K562 (cell line): ENCODE results near the gene RRAD. TPM values are rescaled to one million over a fixed set of nuclear protein-coding genes. Genes with fewer than 3 reads are reported as not detected.
A peak's percentile ranks its signal among the peaks of the same experiment; 100 is the strongest.

Experiments
- AFF4 ChIP-seq: sonication (generic); formaldehyde crosslinking; IDR thresholded peaks from 2 replicates; pipeline ENCODE4 v1.8.0; 2023; ENCODE audit warnings: mild to moderate bottlenecking, missing genetic modification reagents
- ESRRA ChIP-seq: fragments of 450-650 bp; IDR thresholded peaks from 2 replicates; pipeline ENCODE4 v1.6.1; 2014; ENCODE audit warnings: low read depth, mild to moderate bottlenecking, moderate library complexity, borderline replicate concordance
- HLTF ChIP-seq: fragments of 450-650 bp; IDR thresholded peaks from 2 replicates; pipeline ENCODE4 v1.6.1; 2016
- MECOM ChIP-seq: fragments of 250-450 bp; sonication (Bioruptor Pico); IDR thresholded peaks from 2 replicates; pipeline ENCODE4 v1.8.0; 2022; ENCODE audit warnings: inconsistent platforms
- NKRF ChIP-seq: fragments of 450-650 bp; IDR thresholded peaks from 2 replicates; pipeline ENCODE4 v1.6.1; 2016; ENCODE audit warnings: borderline replicate concordance
- NR2C1 ChIP-seq, 2 experiments: fragments of 450-650 bp; IDR thresholded peaks; 2 replicates each; pipeline ENCODE4 v1.6.1; 2017; ENCODE audit warnings: mild to moderate bottlenecking in 2 of 2, antibody characterized with exemption in 1 of 2, inconsistent platforms in 1 of 2, missing compliant biosample characterization in 1 of 2, missing genetic modification characterization in 1 of 2
- POU5F1 ChIP-seq: fragments of 150-350 bp; IDR thresholded peaks from 2 replicates; pipeline ENCODE4 v1.6.1; 2014; ENCODE audit warnings: borderline replicate concordance, low read length, low read depth, mild to moderate bottlenecking; ENCODE audit not compliant: partially characterized antibody
- SAFB ChIP-seq: fragments of 200-400 bp; formaldehyde crosslinking; IDR thresholded peaks from 2 replicates; pipeline ENCODE4 v1.6.1; 2017; ENCODE audit warnings: low read depth, low read length, borderline replicate concordance
- SOX6 ChIP-seq: fragments of 450-650 bp; IDR thresholded peaks from 2 replicates; pipeline ENCODE4 v1.6.1; 2014; ENCODE audit warnings: mild to moderate bottlenecking
- SP1 ChIP-seq: sonication (generic); formaldehyde crosslinking; IDR thresholded peaks from 2 replicates; pipeline ENCODE4 v1.8.1; 2022; ENCODE audit warnings: mild to moderate bottlenecking, missing genetic modification reagents
- SPI1 ChIP-seq: IDR thresholded peaks from 2 replicates; pipeline ENCODE4 v1.6.1; 2011; ENCODE audit warnings: low read depth, low read length, control low read depth, borderline replicate concordance
- SRF ChIP-seq, 2 experiments: fragments of 250-450, 450-650 bp in 1 of 2; sonication (Bioruptor Pico) in 1 of 2; sonication (generic) in 1 of 2; formaldehyde crosslinking; IDR thresholded peaks; 2 replicates each; pipeline versions ENCODE4 v1.5.0 to v1.5.1; 2020 to 2022; ENCODE audit warnings: mild to moderate bottlenecking in 1 of 2, missing genetic modification reagents in 1 of 2
- STAG1 ChIP-seq: sonication (generic); formaldehyde crosslinking; IDR thresholded peaks from 2 replicates; pipeline ENCODE4 v1.5.0; 2020; ENCODE audit warnings: missing genetic modification reagents, borderline replicate concordance
- ZBTB33 ChIP-seq: sonication (generic); formaldehyde crosslinking; IDR thresholded peaks from 2 replicates; pipeline ENCODE4 v1.8.1; 2023; ENCODE audit warnings: mild to moderate bottlenecking, missing genetic modification reagents
- ZFPM2 ChIP-seq: fragments of 250-450 bp; sonication (Bioruptor Pico); IDR thresholded peaks from 2 replicates; pipeline ENCODE4 v1.5.1; 2022; ENCODE audit warnings: mild to moderate bottlenecking
- polyA plus RNA-seq, 8 experiments: library from polyadenylated mRNA; depleted of rRNA in 4 of 8; stranded (reverse) in 5 of 8; unstranded in 3 of 8; fragments of >200 nt; fragmentation: Nextera tagmentation in 2 of 8; fragmentation: Illumina TruSeq in 1 of 8; extraction: Ambion mirVana in 2 of 8; extraction: Trizol in 1 of 8; gene quantifications; 2 replicates each; pipeline versions ENCODE4 v1.2.1 to v1.2.3, GENCODE V29; 2011 to 2014; ENCODE audit warnings: inconsistent platforms in 1 of 8, missing spikeins in 1 of 8
- total RNA-seq, 7 experiments: library from RNA; depleted of rRNA in 6 of 7; stranded (reverse); fragments of >200 nt in 6 of 7; fragmentation: Illumina TruSeq in 2 of 7; extraction: Trizol in 2 of 7; gene quantifications; 2 replicates each; pipeline versions ENCODE4 v1.2.1 to v1.2.3, GENCODE V29; 2011 to 2021; ENCODE audit warnings: low replicate concordance in 1 of 7
- TF ChIP-seq, protein P1 (sequence below): sonication (generic); formaldehyde crosslinking; IDR thresholded peaks from 2 replicates; pipeline ENCODE4 v1.8.0; 2022; ENCODE audit warnings: mild to moderate bottlenecking, missing genetic modification reagents
- TF ChIP-seq, protein P2 (sequence below): fragments of 200-800 bp; sonication (Bioruptor generic); IDR thresholded peaks from 2 replicates; pipeline ENCODE4 v1.6.1; 2017; ENCODE audit warnings: missing genetic modification characterization, missing compliant biosample characterization

Gene RRAD
- total and polyA plus RNA-seq, 9 of the 15 experiments (the other 6 are each of a cell fraction or from before 2014, with no cell fraction given): 0.09 to 0.20 (median 0.13) TPM; not detected in 5

DNA sequence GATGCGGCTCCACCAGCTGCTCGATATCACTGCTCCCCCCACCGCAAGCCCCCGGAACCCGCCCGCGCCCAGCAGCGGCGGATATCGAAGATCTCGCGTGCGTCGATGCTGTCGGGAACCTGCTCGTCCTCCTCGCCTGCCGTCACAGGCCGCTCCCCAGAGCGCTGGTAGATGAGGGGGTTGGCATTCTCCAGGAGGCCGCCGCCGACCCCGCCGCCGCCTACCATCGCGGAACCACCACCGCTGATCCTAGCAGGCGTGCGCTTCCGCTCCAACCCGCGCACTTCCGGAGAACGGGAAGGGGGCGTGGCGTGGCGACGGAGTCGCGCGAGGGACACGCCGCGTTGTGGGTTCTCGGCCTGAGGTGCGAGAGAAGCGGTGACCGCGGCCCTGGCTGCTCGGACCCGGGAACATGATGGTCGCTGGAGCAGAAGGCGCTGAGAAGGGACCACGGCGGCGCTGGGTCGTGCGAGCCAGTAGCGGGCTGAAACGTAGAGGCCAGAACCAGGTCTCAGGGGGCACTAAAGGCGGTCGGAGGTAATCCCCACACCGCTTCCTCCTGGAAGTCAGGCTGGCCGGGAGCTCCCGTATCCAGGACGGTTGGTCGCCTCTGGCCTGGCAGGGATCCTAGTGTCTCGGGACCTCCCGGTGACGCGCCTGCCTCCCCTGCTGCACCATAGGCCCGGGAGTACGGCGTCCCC is 9.0 kb upstream of the RRAD start, which contains the start of gene CIAO2B (continued):
- TF ChIP-seq AFF4 (CRISPR knock-in tag): no peak; the same call in 1 of the 2 replicates
- TF ChIP-seq, protein P1, sequence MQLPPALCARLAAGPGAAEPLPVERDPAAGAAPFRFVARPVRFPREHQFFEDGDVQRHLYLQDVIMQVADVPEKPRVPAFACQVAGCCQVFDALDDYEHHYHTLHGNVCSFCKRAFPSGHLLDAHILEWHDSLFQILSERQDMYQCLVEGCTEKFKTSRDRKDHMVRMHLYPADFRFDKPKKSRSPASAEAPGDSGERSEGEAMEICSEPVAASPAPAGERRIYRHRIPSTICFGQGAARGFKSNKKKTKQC (CRISPR knock-in tag): peak; percentile 3; the same call in 1 of the 2 replicates
- TF ChIP-seq SPI1: peak; percentile 58; the same call in 1 of the 2 replicates
- peak; percentile 84 for TF ChIP-seq SAFB
- TF ChIP-seq SRF (CRISPR knock-in tag; IDR thresholded peaks at IDR 0.05): peak in 1 of 2 experiments; percentile 66; a peak in 2 of 4 replicates
- TF ChIP-seq ZBTB33 (CRISPR knock-in tag): peak; percentile 59; the same call in 1 of the 2 replicates
- no peak for TF ChIP-seq STAG1
- TF ChIP-seq NR2C1 (IDR thresholded peaks at IDR 0.05): no peak
- no peak for TF ChIP-seq NR2C1 (tag; IDR thresholded peaks at IDR 0.05)
- no peak for TF ChIP-seq MECOM
- peak; percentile 78 for TF ChIP-seq ESRRA
- TF ChIP-seq ZFPM2 (CRISPR knock-in tag): no peak
- TF ChIP-seq, protein P2, sequence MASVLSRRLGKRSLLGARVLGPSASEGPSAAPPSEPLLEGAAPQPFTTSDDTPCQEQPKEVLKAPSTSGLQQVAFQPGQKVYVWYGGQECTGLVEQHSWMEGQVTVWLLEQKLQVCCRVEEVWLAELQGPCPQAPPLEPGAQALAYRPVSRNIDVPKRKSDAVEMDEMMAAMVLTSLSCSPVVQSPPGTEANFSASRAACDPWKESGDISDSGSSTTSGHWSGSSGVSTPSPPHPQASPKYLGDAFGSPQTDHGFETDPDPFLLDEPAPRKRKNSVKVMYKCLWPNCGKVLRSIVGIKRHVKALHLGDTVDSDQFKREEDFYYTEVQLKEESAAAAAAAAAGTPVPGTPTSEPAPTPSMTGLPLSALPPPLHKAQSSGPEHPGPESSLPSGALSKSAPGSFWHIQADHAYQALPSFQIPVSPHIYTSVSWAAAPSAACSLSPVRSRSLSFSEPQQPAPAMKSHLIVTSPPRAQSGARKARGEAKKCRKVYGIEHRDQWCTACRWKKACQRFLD (CRISPR knock-in tag): no peak
- peak; percentile 93 for TF ChIP-seq POU5F1
- peak; percentile 97 for TF ChIP-seq SP1 (CRISPR knock-in tag)
- peak; percentile 77 for TF ChIP-seq NKRF
- 0 out of 2 replicates have a peak, but pooled peaks have one; percentile 32 for TF ChIP-seq HLTF
- TF ChIP-seq SOX6: peak; percentile 30; the same call in 1 of the 2 replicates
